Measurements from ENCODE around the gene CPEB4. TPM values are rescaled to one million over a fixed set of nuclear protein-coding genes. Genes with fewer than 3 reads are reported as not detected.

CPEB4 gene
- total RNA-seq, 1 experiment from 2014 or later: 11.1 TPM

DNA sequence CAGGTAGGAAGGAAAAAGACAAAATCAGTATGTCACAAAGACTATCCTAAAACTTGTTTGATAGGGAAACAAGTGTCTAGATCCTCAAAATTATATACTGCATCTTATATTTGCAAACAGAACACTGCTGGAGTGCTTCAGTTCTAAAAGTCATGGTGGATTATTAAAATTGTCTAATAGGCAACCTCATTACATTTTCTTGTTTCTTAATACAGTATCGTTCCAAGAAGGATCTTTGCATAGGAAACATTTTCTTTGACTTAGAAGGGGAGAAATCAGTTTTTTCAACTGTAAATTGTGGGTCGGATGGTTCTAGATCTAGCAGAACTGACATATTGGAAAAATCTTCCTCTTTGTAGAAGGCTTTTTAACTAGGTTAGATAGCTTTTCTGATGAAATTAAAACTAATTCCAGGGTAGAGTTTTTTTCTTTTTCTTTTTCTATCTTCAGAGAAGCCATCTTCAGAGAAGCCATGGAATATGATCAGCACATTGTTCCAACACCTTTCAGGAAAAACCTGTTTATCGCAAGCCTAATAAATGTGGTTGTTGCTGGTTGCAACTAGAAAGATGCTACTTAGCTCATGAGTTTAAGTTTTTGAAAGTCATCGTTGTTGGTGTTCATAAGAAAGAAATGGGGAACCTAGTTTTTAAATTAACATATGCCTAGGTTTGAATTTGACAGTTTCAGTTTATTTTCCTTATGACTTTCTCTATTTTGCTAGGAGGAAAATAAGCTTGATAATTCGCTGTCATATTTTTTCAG, 7.4 kb downstream of the CPEB4 start:
- H3K27me3 ChIP-seq (ENCODE audit: insufficient read depth, low read length): no peaks in the 10 kb centered on the region
- no peaks in the 10 kb centered on the region for H3K4me1 ChIP-seq (ENCODE audit: control insufficient read depth in 1 of 2, insufficient read depth in 2 of 2, low read length in 2 of 2)
- no peaks in the 10 kb centered on the region for H3K79me2 ChIP-seq (ENCODE audit: insufficient read depth, low read length)
- RAD21 ChIA-PET (ENCODE audit: low non-redundant PET in 1 of 2, low total read pairs in 2 of 2, uncharacterized antibody in 2 of 2, unreplicated experiment in 2 of 2): no interaction called here
- POLR2A ChIA-PET: interaction anchor here (1.8 kb wide), 1 partner anchor 8 kb away, joined by 7 read pairs; the partner anchor contains the start of gene CPEB4
- DNase-seq (ENCODE audit: low read depth, low spot score): no peak
- ATAC-seq: no peak
- TF ChIP-seq CBX3 (IDR thresholded peaks at IDR 0.05; ENCODE audit: low read depth) (no peak), SP1 (IDR thresholded peaks at IDR 0.05; ENCODE audit: low read depth) (no peak), ZFX (IDR thresholded peaks at IDR 0.05) (no peak), SRF (IDR thresholded peaks at IDR 0.05; ENCODE audit: low read depth) (no peak), CEBPB (IDR thresholded peaks at IDR 0.05; ENCODE audit: low read depth) (no peak), RAD21 (IDR thresholded peaks at IDR 0.05; ENCODE audit: low read depth) (no peak), JUND (IDR thresholded peaks at IDR 0.05) (no peak), POLR2A (IDR thresholded peaks at IDR 0.05; ENCODE audit: borderline replicate concordance, extremely low read depth, insufficient read depth, insufficient read length) (no peak), TCF7L2 (IDR thresholded peaks at IDR 0.05; ENCODE audit: borderline replicate concordance, extremely low read depth, insufficient read depth, insufficient read length) (no peak), FOSL1 (IDR thresholded peaks at IDR 0.05; ENCODE audit: low read depth) (no peak), ELF1 (IDR thresholded peaks at IDR 0.05; ENCODE audit: borderline replicate concordance, low read depth) (no peak), EGR1 (IDR thresholded peaks at IDR 0.05; ENCODE audit: low read depth) (no peak), ZNF274 (IDR thresholded peaks at IDR 0.05; ENCODE audit: low read depth, low read length) (no peak)
- no peaks in the 10 kb centered on the region for H3K36me3 ChIP-seq (ENCODE audit: control insufficient read depth in 1 of 2, insufficient read depth in 2 of 2, low read length in 2 of 2)
- H3K9ac ChIP-seq (ENCODE audit: low read length): no peak overlapping the region
- no peaks in the 10 kb centered on the region for H3K9me2 ChIP-seq (ENCODE audit: insufficient read depth)
- no TSS peak for BruUV-seq (replicated peaks)
- no peak overlapping the region for H2AFZ ChIP-seq (ENCODE audit: low read depth, low read length, poor library complexity, severe bottlenecking)
- H4K20me1 ChIP-seq (ENCODE audit: insufficient read depth): no peaks in the 10 kb centered on the region
- H3K4me2 ChIP-seq (ENCODE audit: low read length): no peak overlapping the region
- H3K9me3 ChIP-seq (ENCODE audit: control insufficient read depth in 1 of 2, insufficient read depth in 1 of 2, low read depth in 1 of 2, low read length in 2 of 2): no peaks in the 10 kb centered on the region
- intact Hi-C loops (cut with micrococcal nuclease): no loop called here
- no peak overlapping the region for H3K4me3 ChIP-seq (replicated peaks in 1 of 2; ENCODE audit: low read depth in 1 of 2, low read length in 2 of 2)
- CTCF ChIA-PET: interaction anchor here (0.6 to 1.4 kb wide), 2 partner anchors 30 to 729 kb away, joined by 3 to 4 read pairs; no protein-coding TSS in a partner anchor
- H3K27ac ChIP-seq (ENCODE audit: low read depth, low read length): no peak overlapping the region
